ENCODE measurements around the gene PTPRQ. TPM values are rescaled to one million over a fixed set of nuclear protein-coding genes. Genes with fewer than 3 reads are reported as not detected.
A peak's percentile ranks its signal among the peaks of the same experiment; 100 is the strongest.
"Not testable (repeated sequence)": the region's sequence is repeated elsewhere in the genome, so short reads cannot be mapped to it uniquely, and the experiment has no call there.

PTPRQ gene, protein sequence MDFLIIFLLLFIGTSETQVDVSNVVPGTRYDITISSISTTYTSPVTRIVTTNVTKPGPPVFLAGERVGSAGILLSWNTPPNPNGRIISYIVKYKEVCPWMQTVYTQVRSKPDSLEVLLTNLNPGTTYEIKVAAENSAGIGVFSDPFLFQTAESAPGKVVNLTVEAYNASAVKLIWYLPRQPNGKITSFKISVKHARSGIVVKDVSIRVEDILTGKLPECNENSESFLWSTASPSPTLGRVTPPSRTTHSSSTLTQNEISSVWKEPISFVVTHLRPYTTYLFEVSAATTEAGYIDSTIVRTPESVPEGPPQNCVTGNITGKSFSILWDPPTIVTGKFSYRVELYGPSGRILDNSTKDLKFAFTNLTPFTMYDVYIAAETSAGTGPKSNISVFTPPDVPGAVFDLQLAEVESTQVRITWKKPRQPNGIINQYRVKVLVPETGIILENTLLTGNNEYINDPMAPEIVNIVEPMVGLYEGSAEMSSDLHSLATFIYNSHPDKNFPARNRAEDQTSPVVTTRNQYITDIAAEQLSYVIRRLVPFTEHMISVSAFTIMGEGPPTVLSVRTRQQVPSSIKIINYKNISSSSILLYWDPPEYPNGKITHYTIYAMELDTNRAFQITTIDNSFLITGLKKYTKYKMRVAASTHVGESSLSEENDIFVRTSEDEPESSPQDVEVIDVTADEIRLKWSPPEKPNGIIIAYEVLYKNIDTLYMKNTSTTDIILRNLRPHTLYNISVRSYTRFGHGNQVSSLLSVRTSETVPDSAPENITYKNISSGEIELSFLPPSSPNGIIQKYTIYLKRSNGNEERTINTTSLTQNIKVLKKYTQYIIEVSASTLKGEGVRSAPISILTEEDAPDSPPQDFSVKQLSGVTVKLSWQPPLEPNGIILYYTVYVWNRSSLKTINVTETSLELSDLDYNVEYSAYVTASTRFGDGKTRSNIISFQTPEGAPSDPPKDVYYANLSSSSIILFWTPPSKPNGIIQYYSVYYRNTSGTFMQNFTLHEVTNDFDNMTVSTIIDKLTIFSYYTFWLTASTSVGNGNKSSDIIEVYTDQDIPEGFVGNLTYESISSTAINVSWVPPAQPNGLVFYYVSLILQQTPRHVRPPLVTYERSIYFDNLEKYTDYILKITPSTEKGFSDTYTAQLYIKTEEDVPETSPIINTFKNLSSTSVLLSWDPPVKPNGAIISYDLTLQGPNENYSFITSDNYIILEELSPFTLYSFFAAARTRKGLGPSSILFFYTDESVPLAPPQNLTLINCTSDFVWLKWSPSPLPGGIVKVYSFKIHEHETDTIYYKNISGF (N-terminal part only)
- total RNA-seq (2014; rRNA removed; shearing (Covaris generic)): 0.22 and 0.27 TPM in 2 replicates

DNA sequence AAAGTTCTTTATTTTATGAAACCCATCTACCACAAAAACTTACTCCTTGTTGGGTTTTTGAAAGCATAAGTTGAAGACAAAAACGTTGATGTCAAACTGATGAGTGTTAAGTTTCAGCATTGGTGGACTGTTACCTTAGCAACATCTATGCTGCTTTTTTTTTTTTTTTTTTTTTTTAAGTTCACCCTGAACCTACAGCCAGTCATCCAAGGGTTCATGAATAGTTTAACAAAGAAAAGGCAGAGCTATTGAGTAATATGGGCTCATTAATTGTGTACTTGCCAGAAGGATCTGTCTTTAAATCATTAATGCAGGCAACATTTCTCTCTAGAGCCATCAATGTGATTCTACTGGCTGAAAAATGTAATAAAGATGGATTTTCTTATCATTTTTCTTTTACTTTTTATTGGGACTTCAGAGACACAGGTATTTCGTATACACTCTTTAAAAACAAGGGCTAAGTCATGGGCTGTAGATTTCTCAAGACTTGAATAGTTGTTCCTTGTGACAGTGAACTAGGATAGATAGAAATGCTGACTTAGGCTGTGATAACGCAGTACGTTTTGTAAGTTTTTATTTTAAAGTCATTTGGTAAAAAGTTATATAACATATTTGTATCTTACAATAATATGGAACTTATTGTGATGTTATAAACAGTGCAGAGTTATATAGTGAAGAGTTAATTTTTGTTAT lies at the start of gene PTPRQ:
Gene PTPRQ (plus strand): TSS at position 262 of the 693 bp plus-strand sequence. CDS start 111 bp downstream, at position 373.
- peak; percentile 34 for DNase-seq (ENCODE audit: low read depth)

DNA sequence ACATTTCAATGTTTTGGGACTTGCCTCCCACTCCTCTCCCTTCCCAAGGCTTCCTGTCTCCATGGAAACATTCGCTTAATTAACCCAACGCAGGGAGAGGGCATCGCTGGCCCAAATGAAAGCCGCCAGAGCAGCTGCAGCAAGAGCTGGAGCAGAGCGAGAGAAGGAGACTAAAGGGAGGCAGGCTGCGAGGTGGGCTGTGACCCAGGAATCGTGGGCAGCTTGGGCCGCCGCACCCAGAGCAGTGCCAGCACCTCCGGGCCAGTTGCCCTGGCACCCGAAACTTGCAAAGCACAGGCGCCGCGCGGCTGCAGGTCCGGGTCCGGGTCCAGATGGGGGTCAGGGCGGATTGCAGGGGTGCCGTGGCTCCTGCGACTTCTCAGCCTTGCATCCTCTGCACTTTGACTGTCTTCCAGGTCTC lies 43.5 kb upstream of the PTPRQ start:
- DNase-seq (ENCODE audit: low read depth): peak; percentile 48

DNA sequence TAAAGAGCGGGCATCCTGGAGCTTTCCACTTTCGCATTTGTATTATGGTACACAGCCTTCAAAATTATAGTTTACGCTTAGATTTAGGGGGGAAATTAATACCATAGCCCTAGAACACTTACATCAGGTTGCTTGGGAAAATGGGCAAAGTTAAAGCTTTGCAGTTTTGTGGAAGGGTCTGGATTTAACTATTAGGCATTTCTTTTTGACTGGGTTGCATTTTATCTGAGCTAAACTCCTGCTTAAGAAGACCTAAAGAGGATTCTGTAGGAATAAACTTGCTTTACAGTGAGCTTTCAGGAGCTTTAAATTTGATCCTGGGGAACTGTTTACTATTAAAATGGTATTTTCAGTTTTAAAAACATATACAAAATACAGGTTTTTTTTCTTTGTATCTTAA lies 42.8 kb upstream of the PTPRQ start:
- DNase-seq (ENCODE audit: low read depth): no peak

DNA sequence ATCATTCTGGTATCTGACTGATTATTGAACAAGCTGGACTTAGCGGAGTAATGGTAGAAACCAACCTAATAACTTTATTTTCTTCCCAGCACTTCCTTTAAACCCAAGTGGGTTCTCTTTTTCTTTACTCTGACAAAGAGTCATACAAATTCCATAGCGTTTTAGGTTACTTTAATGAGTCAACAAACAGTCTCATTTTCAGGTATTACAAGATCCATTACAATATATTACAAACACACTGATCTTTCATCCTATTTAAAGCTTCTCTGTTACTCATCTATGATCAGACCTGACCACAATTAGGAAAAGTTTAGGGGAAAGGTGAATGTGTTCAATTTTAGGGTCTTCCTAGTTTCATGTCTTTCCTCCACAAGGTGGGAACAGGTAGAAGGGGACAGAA lies 39.4 kb upstream of the PTPRQ start:
- DNase-seq (ENCODE audit: low read depth): no peak

DNA sequence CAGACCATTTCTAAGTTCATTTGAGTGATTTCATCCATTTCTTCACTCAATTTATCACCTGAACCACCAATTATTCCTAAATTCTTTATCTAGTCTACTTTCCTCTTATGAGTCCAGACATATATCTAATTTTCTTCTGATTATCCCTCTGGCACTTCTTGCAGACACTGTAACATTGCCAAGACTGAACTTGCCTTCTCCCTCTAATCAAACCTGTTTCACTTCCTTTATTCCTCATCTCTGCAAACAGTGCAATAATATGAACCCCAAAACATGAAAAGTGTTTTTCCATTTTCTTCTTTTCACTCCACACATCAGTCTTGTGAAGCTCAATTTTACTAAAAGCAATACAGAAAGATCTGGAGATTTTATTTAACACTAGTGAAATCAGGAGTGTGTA lies 37.8 kb upstream of the PTPRQ start:
- no peak for DNase-seq (ENCODE audit: low read depth)

DNA sequence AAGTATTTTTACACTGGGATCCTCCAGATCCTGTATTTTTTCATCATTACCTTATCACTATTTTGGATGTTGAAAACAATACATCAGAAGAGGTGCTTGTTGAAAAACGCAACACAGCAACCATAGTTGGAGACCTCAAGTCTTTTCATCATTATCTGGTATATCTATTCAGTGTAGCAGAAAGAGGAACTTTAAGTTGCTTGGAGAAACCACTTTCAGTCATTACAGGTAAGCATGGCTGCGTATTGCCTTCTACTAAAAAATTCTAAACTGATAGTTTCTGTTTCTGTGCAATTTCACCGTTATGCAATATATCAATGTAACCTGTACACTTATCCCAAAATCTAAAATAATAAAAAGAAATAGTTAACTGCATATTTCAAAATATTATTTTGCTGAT lies 32.2 kb upstream of the PTPRQ start:
- no peak for DNase-seq (ENCODE audit: low read depth)

DNA sequence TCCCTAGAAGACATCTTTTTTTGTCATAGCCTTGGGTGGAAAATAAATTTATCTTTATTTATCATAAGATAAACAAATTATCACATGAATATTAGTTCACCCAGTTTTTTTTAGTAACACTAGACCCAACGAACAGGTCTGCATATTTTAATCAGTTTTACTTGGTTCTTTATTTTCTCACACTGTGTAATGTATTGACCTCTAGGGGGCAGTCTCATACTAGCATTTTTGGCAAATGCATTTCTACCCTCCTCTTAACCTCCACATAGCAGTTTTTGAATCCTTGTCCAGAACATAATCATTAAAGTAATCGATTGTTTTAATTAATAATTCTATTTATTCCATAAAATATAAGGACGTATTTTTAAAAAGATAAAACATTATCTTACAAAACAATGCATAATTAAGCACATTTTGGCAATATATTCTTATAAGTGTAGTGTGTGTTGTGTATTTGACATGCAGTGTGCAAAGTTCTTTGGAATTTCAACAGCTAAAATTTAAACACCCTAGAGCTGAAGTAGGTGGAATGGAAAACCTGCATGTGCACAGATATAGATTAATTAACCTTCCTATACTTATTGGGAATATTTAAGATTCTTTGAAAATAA lies 31.6 kb upstream of the PTPRQ start:
- peak; percentile 54 for DNase-seq (ENCODE audit: low read depth)

DNA sequence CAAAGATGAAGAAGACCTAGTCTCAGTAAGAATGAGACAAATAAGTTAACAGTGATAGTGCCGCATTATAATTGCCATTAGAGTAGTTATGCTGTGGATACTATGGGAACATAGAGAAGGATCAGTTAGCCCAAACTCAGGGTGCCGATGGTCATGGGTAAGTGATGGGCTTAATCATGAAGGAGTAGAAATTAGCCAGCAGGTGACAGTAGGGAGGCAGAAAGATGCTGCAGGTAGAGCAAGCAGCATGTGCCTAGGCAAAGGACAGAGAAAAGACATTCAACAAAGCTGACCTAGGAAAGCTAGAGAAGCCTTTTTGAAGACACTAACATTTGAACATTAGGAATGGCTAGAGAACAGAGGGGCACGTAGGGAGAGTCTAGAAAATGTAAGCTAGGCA lies 30.6 kb upstream of the PTPRQ start:
- DNase-seq (ENCODE audit: low read depth): no peak

DNA sequence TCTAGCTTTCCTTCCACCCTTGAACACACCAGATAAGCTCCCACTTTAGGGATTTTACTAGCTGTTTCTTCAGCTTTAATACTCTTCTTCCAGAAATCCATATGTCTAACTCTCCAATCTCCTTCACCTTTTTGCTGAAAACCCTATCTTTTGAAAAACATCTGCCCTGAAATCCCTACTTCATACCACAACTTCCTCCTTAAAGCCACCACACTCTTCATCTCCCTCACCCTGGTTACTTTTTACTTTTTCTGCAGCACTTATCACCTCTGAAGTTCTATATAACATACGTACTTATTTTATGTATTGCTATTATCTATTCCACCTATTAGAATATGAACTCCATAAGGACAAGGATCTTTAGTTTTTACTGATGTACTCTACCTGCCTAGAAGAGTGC lies 28.6 kb upstream of the PTPRQ start:
- no peak for DNase-seq (ENCODE audit: low read depth)

DNA sequence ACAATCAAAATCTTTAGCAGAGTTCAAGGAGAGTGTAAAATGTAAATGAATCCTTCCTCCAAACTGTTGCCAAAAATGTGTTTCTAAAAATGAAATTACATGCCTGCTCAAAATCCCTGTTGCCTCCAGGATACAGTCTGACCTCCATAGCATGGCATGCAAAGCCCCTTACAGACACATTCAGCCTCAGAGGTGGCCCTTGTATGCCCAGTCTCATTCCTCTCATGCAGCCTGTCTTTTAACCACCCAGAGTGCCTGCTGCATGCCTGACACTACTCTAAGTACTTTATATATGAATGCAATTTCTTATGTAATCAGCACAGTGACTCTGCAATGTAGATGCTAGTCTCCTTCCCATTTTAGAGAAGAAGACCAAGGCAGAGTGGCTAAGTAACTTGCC lies 24.4 kb upstream of the PTPRQ start:
- DNase-seq (ENCODE audit: low read depth): no peak

DNA sequence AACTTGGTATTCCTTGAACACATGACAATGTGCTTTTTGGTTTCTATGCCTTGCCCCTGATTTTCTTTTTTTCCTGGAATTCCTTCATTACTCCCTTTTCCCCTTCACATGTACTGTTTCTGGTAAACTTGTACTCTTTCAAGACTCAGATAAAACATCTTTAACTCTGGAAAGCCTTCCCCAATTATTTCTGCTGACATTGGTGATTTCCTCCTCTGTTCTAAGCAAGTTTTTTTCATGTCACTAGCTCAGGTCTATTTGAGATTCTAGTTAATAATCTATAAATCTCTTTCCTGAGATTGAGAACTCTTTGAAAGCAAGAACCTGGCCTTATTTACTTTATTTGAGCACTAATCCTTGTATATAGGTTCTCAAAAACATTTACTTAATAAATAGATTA lies 24.0 kb upstream of the PTPRQ start:
- no peak for DNase-seq (ENCODE audit: low read depth)

DNA sequence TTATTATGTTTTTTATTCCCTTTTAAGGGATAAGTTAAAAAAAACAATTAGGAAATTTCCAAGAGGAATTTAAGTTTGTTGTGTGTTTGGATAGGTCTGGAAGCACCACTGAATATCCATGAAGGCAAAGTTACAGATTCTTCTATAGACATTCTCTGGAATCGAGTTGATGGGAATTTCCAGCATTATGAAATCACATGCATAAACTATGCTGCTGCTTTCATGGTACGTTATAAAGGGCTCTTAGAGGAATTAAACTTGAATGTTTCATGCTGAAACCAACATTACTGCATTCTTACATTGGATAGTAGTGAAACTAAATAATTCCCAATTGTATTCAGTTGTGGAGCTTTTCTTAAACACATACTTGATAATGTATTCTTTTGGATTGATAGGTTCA lies 21.5 kb upstream of the PTPRQ start:
- DNase-seq (ENCODE audit: low read depth): no peak

DNA sequence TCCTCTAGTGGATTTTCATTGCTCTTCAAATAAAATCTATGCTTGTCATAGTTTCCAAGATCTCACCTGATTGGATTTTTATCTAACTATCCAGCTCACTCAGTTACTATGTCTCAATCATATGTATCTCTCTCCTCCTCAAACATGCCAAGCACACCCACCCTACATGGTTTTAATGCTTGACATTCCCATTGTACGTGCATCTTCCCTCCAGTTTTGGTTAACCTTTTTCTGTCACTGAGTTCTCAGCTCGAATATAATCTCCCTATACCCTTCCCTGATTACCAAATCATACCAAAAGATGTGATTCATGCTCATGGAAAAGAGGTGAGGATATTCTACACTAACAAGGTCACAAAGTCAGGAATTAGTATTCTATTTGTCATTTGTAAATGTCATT lies 12.0 kb upstream of the PTPRQ start:
- DNase-seq (ENCODE audit: low read depth): no peak

DNA sequence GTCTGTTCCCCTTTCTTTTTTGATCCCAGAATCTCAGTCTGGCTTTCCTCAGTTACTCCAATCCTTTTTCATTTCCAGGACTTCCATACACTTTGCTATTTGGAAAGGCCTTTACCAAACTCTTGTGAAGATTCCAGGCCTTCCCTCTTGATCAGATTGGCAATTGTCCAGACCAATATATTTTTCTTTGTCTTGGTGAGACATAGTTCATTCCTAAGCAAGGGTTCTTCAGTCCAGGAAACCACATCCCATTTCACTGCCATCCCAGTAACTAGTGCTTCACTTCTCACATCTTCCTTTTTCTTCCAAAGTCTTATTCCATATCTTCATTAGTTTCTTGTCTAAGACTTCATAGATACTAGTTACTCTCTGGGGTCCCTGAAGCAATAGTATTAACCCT lies 2.1 kb upstream of the PTPRQ start:
- DNase-seq (ENCODE audit: low read depth): peak; percentile 77

DNA sequence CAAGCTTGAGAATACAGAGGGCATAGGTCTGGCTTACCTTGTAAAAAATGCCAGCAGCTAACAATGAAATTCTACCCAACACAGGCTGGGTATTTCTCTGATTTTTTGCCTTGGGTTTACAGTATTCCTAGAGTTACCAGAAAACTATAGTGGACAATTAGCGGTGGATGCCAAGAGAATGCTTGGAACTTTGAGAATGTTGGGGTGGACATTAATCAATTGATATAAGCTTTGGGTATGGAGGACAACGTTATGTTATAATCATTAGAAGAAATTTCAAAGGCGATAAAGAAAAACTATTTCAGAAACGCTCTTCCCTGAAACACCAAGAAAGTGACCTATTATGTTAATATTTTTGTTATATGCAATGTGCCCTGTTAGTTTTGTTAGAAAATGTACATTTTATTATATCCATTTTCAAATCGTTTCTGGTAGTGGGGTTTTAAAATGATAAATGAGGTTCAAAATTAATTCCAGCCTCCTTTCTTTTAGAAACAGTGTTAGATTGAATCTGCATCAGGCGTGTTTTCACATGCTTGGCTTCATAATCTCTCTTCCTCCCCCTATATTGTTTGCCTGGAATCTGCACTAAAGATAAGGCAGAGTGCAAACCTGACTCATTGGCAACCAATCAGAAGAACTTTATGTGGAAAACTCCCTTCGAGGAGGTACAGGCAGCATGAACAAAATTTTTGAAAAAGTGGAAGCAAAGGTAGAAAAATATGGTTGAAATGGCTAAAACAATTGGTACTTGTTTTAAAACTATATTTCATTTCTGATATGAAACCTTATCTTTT lies 1.4 kb upstream of the PTPRQ start:
- DNase-seq (ENCODE audit: low read depth): peak; percentile 43

DNA sequence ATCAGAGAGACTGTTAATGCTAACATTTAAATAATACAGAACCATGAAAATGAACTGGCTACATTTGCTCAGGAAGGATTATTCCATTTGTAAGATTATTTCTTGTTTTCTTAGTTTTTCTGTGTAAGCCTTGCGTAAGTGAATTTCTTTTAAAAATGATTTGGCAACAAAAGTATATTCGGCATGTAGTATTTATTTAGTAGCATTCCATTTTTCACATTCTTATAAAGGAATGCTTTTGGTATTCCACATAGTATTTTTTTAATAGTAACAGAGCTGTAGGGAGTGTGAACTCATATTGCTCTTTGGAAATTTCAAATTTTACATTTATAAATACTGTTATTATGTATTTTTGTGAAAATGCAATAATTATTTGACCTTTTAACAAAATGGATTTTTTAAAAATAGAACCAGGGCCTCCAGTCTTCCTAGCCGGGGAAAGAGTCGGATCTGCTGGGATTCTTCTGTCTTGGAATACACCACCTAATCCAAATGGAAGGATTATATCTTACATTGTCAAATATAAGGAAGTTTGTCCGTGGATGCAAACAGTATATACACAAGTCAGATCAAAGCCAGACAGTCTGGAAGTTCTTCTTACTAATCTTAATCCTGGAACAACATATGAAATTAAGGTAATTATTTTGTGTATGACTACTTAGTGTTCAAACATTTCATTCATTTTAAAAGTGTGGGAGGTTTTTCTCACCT lies 1.2 kb downstream of the PTPRQ start:
- no peak for DNase-seq (ENCODE audit: low read depth)

DNA sequence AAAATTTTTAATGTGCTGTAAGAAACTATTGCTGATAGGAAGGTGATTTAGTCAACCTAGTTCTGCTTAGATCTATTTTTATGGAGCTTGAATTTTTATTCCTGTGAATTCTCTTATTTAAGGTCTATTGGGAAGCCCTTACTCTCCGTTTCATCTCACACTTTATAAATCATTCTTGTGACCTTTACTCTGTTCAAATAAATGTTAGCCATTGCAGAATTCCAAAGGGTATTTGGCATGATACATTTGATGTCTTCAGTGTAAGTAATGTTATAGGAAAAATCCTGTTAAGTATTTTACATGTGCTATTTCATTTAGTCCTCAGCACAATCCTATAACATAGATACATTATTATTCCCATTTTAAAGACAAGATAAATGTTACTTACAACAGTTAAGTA lies 12.5 kb downstream of the PTPRQ start:
- DNase-seq (ENCODE audit: low read depth): no peak

DNA sequence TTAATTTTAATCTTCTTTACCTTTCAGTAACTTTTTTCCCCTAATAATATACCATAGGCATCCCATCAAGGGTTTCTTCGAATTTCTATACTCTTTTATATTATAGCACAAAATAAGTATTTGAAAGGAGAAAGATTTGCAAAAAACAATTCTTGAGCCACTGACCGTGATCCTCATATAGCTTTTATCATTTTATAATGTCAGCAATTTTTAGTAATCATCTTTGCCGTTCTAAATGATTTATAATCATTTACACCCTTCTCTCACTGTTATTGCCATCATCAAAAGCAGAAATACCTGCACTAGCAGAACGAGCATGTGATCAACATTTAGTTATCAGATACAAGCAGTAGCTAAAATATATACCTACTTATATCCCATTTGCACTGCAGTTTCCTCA lies 16.9 kb downstream of the PTPRQ start:
- no peak for DNase-seq (ENCODE audit: low read depth)

DNA sequence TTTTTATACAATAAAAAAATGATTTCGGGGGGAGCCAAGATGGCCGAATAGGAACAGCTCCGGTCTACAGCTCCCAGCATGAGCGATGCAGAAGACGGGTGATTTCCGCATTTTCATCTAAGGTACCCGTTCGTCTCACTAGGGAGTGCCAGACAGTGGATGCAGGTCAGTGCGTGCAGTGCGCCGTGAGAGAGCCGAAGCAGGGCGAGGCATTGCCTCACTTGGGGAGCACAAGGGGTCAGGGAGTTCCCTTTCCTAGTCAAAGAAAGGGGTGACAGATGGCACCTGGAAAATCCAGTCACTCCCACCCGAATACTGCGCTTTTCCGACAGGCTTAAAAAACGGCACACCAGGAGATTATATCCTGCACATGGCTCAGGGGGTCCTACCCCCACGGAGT lies 17.8 kb downstream of the PTPRQ start:
- not testable (repeated sequence) for DNase-seq (ENCODE audit: low read depth)
